GM19193 (cell line): ENCODE results near the gene ANKRD66.

Experiments used
- POLR2A ChIP-seq: IDR thresholded peaks from 4 replicates; pipeline ENCODE4 v1.6.1; 2011; ENCODE audit not compliant: insufficient read depth, insufficient read length; ENCODE audit errors: extremely low read depth

ANKRD66 gene

DNA sequence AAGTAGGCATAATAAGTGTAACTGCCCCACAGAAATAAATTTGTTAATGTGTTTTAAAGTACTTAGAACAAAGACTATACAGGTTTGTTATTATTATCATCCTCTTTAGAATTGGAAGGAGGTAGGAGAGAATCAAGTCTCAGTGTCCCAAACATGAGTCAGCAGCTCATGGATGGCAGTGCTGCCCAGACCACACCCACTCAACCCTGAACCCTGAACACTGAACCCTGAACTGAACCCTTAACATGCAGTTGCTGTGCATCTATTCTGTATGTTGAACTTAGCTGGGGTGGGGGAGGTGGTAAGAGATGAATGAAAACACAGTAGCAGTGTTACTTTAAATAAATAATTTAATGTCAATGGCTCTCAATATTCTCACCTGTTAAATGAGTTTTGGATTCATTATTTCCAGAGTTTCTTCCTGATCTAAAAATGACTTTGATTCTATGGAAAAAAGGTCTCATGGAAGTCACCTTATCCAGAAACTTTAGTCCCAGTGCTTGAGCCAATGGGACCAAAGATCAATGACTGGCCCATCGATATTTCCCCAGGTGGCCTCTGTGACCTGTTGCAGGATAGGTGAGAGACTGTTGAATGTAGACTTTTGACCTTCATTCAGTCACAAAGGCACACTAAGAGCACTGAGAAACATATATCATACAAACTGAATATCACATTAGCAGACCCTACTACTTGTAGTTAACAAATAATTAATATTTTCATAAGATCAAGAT, 3.1 kb upstream of the ANKRD66 start:
- no peak for TF ChIP-seq POLR2A

DNA sequence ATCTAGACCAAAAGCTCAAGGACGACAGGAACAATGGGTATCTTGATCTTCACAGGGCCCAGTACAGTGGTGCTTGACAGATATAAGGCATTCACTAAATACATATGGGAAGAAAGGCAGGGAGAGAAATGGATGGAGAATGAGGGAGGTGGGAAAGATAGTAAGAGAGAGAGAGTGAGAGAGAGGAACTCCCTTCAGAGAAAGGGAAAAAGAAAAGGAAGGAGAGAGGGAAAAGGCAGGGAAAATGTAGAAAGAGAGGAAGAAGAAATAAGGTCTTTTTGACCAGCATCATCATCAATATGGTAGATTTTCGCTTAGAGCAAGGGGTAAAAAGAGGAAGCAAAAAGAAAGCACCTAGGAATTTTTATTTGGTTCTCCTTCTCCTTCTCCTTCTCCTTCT, 760 bp upstream of the ANKRD66 start:
- no peak for TF ChIP-seq POLR2A

DNA sequence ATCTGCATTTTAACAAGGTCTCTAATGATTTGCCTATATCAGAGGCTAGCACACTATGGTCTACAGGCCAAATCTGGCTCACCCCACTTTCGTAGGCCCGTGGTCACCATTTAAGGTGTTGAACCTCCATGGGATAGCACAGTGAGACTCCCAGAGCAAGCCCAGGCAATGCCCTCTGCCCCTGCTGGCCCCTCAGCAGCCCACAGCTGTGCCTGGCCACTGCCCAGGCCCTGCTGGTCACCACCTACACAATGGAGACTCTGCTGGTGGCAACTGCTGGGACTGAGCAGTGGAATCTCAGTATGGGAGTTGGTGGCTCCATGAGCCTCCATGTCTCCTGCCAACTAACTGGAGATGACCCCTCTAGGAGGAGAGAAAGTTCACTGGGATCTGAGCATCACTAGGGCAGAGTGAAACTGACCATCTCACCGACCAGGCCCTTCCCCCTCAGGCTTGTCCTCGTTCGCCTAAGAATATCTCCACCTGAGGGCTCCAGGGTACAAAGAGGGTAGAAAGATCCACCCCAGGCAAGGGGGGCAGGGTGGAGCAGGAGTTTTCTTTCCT, 2.3 kb downstream of the ANKRD66 start:
- no peak for TF ChIP-seq POLR2A

GRCh38 chr6:46749731-46750130, 3.0 kb downstream of the ANKRD66 start:
- TF ChIP-seq POLR2A, result no peak

DNA sequence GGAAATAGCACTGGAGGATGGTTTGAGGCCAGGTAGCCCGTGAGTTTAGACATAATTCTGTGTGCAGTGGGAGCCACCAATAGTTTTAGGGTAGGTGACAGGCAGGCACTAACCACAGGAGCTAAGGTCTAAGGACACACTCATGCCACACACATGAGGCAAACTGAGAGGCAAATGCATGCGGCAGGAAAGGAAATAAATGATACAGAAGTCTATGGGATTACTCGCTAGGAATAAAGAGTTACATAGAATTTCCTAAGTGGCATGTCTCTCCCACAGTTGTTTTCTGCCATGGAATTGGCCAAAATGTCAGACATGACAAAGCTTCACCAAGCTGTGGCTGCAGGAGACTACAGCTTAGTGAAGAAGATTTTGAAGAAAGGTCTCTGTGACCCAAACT, 4.9 kb downstream of the ANKRD66 start:
- no peak for TF ChIP-seq POLR2A

DNA sequence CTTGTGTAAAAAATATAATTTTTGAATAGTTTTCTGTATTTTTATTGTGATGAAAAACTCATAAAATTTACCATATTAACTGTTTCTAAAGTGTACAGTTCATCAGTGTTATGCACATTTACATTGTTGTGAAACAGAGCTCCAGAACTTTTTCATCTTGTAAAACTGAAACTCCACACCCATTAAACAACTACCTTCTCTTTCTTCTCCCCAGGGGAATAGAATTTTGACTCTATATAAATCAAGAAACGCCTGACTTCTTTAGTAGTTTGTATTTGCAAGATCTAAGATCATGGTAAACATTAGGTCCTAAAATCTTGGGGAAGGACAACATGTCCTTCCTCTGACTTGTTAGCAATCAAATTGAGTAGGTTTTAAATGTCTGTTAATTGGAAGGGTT, 9.1 kb downstream of the ANKRD66 start:
- no peak for TF ChIP-seq POLR2A

DNA sequence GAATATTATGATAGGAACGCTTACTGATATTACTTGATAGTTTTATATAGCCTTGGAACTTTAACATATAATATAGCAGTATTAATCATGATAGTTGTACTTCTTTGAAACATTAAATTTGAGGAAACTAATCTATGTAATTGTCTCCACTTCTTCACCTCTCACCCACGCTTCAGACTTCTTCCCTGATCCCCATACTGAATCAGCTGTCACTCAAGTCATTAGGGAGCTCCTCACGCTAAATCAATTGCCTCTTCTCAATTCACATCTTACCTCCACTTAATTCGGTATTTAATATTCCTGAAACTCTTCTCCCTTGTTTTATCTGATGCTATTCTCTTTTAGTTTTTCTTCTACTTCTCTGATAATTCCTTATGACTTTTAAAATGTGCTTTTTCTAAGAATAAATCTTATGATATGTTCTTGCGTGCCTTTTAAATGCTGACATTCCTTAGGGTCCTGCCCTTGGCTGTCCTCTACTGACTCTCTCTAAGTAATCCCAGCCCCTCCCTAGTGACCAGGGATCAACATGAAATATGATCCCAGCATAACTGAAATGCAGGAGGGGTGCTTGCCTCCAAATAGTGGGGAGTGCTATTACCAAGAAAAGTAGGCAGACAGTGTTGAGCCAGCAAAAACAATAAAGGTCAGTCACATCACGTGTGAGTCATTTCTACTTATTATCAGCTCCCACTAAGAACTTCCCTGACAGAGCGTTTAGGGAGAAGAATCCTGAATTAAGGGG, 9.9 kb downstream of the ANKRD66 start:
- no peak for TF ChIP-seq POLR2A

- no peak for TF ChIP-seq POLR2A
Measured at GRCh38 chr6:46757214-46757596, 10.5 kb downstream of the ANKRD66 start.

- no peak for TF ChIP-seq POLR2A
Measured at GRCh38 chr6:46758960-46759753, 12.4 kb downstream of the ANKRD66 start.

DNA sequence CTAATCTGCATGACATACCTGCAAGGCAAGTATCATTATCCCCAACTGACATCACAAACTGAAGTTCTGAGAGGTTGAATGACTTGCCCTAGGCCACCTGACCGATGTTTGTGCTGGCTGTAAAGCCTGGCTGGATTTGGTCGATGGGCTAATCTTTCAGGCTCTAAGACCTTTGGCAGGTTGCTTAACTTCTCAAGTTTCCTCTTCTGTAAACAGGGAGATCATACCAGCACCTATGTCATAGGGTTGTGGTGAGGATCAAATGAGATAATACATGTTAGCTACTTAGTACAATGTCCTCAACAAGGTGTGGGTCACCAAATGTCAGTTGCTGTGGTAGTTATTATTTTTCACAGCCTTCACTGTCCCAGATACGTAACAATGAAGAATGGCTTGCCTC, 14.2 kb downstream of the ANKRD66 start:
- no peak for TF ChIP-seq POLR2A

GRCh38 chr6:46763466-46763865, 16.7 kb downstream of the ANKRD66 start:
- TF ChIP-seq POLR2A, result no peak

- TF ChIP-seq POLR2A, result no peak
Measured at GRCh38 chr6:46764961-46765360, 18.2 kb downstream of the ANKRD66 start.

DNA sequence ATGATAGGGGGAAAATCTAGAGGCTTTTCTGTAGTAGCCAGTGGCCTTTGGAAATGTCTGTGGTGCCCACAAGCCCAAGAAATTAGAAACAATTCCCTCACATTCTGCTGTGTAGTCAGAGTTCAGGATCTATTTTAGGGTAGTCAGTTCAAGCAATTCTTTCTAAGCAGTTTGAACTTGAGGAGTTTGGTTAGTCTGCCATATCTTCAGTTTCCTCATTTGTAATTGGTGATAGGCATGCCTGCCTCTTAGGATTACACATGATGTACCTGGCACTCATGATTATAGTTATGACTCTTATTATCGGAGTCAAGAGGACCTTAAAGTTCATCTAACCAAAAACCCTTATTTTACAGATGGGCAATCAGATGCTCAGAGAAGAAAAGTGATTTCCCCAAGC, 25.3 kb downstream of the ANKRD66 start:
- no peak for TF ChIP-seq POLR2A

DNA sequence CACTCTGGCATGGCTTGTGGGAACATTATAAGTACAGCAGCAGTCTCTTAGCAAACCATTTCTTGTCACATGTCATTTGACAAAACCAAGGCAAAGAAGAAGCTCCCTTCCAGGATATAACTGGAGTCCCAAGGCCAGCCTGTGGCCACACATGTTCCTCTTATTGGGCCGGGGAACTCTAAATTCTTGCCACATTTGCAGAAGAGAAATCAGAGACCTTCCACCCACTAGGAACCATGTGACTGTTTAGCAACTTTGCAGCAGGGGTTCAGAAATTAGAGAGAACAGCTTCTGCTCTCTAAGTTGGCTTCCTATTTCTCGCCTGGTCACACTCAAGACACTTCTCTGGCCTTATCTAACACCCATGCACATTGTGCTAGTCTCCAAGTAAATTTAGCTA, 26.0 kb downstream of the ANKRD66 start:
- no peak for TF ChIP-seq POLR2A

GRCh38 chr6:46773201-46773855, 26.6 kb downstream of the ANKRD66 start:
- no peak for TF ChIP-seq POLR2A
